HEK293 (cell line): ENCODE data around the gene UBAC2.

Experiments used
- CTCF ChIA-PET: fragments of 350-600 bp; formaldehyde crosslinking; extraction: SDS; loops from one replicate; lab custom pipeline; 2021; ENCODE audit warnings: antibody characterized with exemption; lab: Yijun Ruan, JAX
- POLR2A ChIA-PET: fragments of 300-600 bp; formaldehyde crosslinking; extraction: SDS; loops from one replicate; lab custom pipeline; 2020; ENCODE audit warnings: antibody characterized with exemption, inconsistent platforms; lab: Yijun Ruan, JAX
- H3K27ac ChIP-seq: fragments of 200-500 bp; sonication (Bioruptor generic); 2 replicates; pipeline ENCODE4 v1.5.1; 2014; ENCODE audit warnings: low read depth, low read length, control low read depth, inconsistent platforms; ENCODE audit errors: extremely low read depth
- H3K36me3 ChIP-seq, 2 experiments: fragments of 200-500 bp in 1 of 2; sonication (Bioruptor generic) in 1 of 2; 1 replicate in 1 of 2; 2 replicates in 1 of 2; pipeline ENCODE4 v1.5.1; 2014 to 2017; ENCODE audit warnings: inconsistent platforms in 2 of 2, low read length in 2 of 2; ENCODE audit not compliant: control insufficient read depth in 2 of 2, insufficient read depth in 1 of 2
- H3K4me1 ChIP-seq: fragments of 200-500 bp; sonication (Bioruptor generic); 2 replicates; pipeline ENCODE4 v1.5.1; 2014; ENCODE audit warnings: mild to moderate bottlenecking, low read length, inconsistent platforms; ENCODE audit not compliant: control insufficient read depth, insufficient read depth
- H3K4me3 ChIP-seq: 2 replicates; pipeline ENCODE4 v1.5.1; 2011; ENCODE audit warnings: low read depth, mild to moderate bottlenecking, control low read depth, low read length, moderate library complexity
- H3K9me3 ChIP-seq: fragments of 200-500 bp; sonication (Bioruptor generic); 2 replicates; pipeline ENCODE4 v1.5.1; 2014; ENCODE audit warnings: low read depth, low read length, inconsistent platforms; ENCODE audit not compliant: control insufficient read depth, insufficient read depth
- AEBP2 ChIP-seq: fragments of 450-650 bp; formaldehyde crosslinking; IDR thresholded peaks from 2 replicates; pipeline ENCODE4 v1.5.1; 2016; ENCODE audit warnings: missing biosample characterization, missing genetic modification characterization, borderline replicate concordance
- SCRT1 ChIP-seq: fragments of 450-650 bp; formaldehyde crosslinking; IDR thresholded peaks from 2 replicates; pipeline ENCODE4 v1.5.1; 2016; ENCODE audit warnings: missing biosample characterization, missing genetic modification characterization, borderline replicate concordance
- ZFHX2 ChIP-seq: fragments of 450-650 bp; formaldehyde crosslinking; conservative IDR thresholded peaks from 2 replicates; pipeline ENCODE4 v1.5.1; 2016; ENCODE audit warnings: missing biosample characterization, missing genetic modification characterization
- ZFP3 ChIP-seq: fragments of 450-650 bp; formaldehyde crosslinking; IDR thresholded peaks from 2 replicates; pipeline ENCODE4 v1.5.1; 2016; ENCODE audit warnings: low read depth, missing biosample characterization, missing genetic modification characterization
- ZNF138 ChIP-seq: fragments of 450-650 bp; formaldehyde crosslinking; IDR thresholded peaks from 2 replicates; pipeline ENCODE4 v1.5.1; 2016; ENCODE audit warnings: missing biosample characterization, missing genetic modification characterization, borderline replicate concordance
- ZNF140 ChIP-seq: fragments of 450-650 bp; formaldehyde crosslinking; IDR thresholded peaks from 2 replicates; pipeline ENCODE4 v1.5.1; 2016; ENCODE audit warnings: missing biosample characterization, missing genetic modification characterization
- ZNF146 ChIP-seq: fragments of 450-650 bp; formaldehyde crosslinking; IDR thresholded peaks from 2 replicates; pipeline ENCODE4 v1.5.1; 2016; ENCODE audit warnings: missing biosample characterization, missing genetic modification characterization
- ZNF350 ChIP-seq: fragments of 450-650 bp; formaldehyde crosslinking; IDR thresholded peaks from 2 replicates; pipeline ENCODE4 v1.5.0; 2017; ENCODE audit warnings: missing biosample characterization, mild to moderate bottlenecking, missing genetic modification characterization
- ZNF394 ChIP-seq: fragments of 450-650 bp; formaldehyde crosslinking; IDR thresholded peaks from 2 replicates; pipeline ENCODE4 v1.5.1; 2016; ENCODE audit warnings: missing biosample characterization, missing genetic modification characterization, mild to moderate bottlenecking, moderate library complexity, borderline replicate concordance
- ZNF558 ChIP-seq: fragments of 450-650 bp; formaldehyde crosslinking; IDR thresholded peaks from 2 replicates; pipeline ENCODE4 v1.5.1; 2016; ENCODE audit warnings: missing biosample characterization, missing genetic modification characterization
- ZNF561 ChIP-seq: fragments of 450-650 bp; IDR thresholded peaks from 2 replicates; pipeline ENCODE4 v1.5.1; 2018; ENCODE audit warnings: missing biosample characterization, missing genetic modification characterization, borderline replicate concordance
- ZNF580 ChIP-seq: fragments of 450-650 bp; formaldehyde crosslinking; IDR thresholded peaks from 2 replicates; pipeline ENCODE4 v1.5.1; 2016; ENCODE audit warnings: missing biosample characterization, missing genetic modification characterization
- ZNF624 ChIP-seq: fragments of 450-650 bp; formaldehyde crosslinking; IDR thresholded peaks from 2 replicates; pipeline ENCODE4 v1.5.1; 2017; ENCODE audit warnings: missing biosample characterization, missing genetic modification characterization
- ZNF645 ChIP-seq: fragments of 450-650 bp; formaldehyde crosslinking; IDR thresholded peaks from 2 replicates; pipeline ENCODE4; 2016; ENCODE audit warnings: missing biosample characterization, missing genetic modification characterization
- ZNF660 ChIP-seq: fragments of 450-650 bp; IDR thresholded peaks from 2 replicates; pipeline ENCODE4 v1.5.1; 2018; ENCODE audit warnings: missing biosample characterization, mild to moderate bottlenecking, missing genetic modification characterization
- ZNF677 ChIP-seq: fragments of 450-650 bp; IDR thresholded peaks from 2 replicates; pipeline ENCODE4 v1.5.0; 2018; ENCODE audit warnings: missing biosample characterization, mild to moderate bottlenecking, missing genetic modification characterization, moderate library complexity
- ZNF776 ChIP-seq: fragments of 450-650 bp; formaldehyde crosslinking; IDR thresholded peaks from 2 replicates; pipeline ENCODE4 v1.5.0; 2017; ENCODE audit warnings: missing biosample characterization, missing genetic modification characterization, borderline replicate concordance
- ZNF791 ChIP-seq: fragments of 450-650 bp; formaldehyde crosslinking; IDR thresholded peaks from 2 replicates; pipeline ENCODE4 v1.5.1; 2016; ENCODE audit warnings: missing biosample characterization, missing genetic modification characterization
- ZSCAN18 ChIP-seq: fragments of 450-650 bp; formaldehyde crosslinking; IDR thresholded peaks from 2 replicates; pipeline ENCODE4 v1.5.1; 2016; ENCODE audit warnings: missing biosample characterization, missing genetic modification characterization

Gene UBAC2

DNA sequence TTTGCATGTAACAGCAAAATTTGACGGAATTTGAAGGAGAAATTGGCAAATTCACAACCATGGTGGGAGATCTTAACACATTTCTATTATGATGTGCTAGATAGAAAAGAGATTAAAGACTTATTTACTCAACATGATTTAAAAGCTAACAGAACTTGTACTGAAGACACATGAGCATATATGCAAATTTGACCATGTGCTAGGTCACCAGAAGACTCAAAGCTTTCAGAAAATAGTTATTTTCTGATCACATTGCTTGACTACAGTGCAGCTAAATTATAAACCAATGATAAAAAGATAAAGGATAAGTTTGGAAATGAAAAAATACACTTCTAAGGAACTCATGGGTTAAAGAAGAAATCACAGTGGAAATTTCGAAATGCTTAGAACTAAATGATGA, 97.4 kb downstream of the UBAC2 start:
- H3K9me3 ChIP-seq, result no peaks in the 10 kb centered on the region
- ChIA-PET POLR2A (no interaction called here), CTCF (interaction anchor here (0.6 kb wide), 1 partner anchor 1432 kb away, joined by 4 read pairs; no protein-coding TSS in a partner anchor)
- H3K27ac ChIP-seq, result no peak overlapping the region
- TF ChIP-seq ZNF350 (tag by site-specific recombination) (no peak), ZNF791 (tag by site-specific recombination) (no peak), ZNF677 (tag by site-specific recombination) (no peak), ZNF146 (tag by site-specific recombination) (no peak), ZNF138 (tag by site-specific recombination) (no peak), SCRT1 (tag by site-specific recombination) (no peak), ZSCAN18 (tag by site-specific recombination) (no peak), ZNF624 (tag by site-specific recombination) (no peak), ZNF660 (no peak), ZFHX2 (tag by site-specific recombination) (no peak), ZNF580 (tag by site-specific recombination) (no peak), ZNF394 (tag by site-specific recombination) (no peak), ZNF776 (tag by site-specific recombination) (no peak), ZFP3 (tag by site-specific recombination) (no peak), ZNF645 (tag by site-specific recombination) (no peak), ZNF561 (no peak), AEBP2 (tag by site-specific recombination) (no peak), ZNF558 (tag by site-specific recombination) (no peak)
- no peak overlapping the region for H3K4me3 ChIP-seq
- H3K4me1 ChIP-seq, result no peaks in the 10 kb centered on the region
- no peaks in the 10 kb centered on the region for H3K36me3 ChIP-seq

GRCh38 chr13:99299256-99299919, 98.7 kb downstream of the UBAC2 start:
- Histone ChIP-seq H3K4me3 (no peak overlapping the region), H3K36me3 (no peaks in the 10 kb centered on the region), H3K27ac (no peak overlapping the region), H3K4me1 (no peaks in the 10 kb centered on the region), H3K9me3 (no peaks in the 10 kb centered on the region)
- ChIA-PET POLR2A (no interaction called here), CTCF (interaction anchor here (0.6 to 1.0 kb wide), 2 partner anchors 123 to 143 kb away, joined by 3 to 4 read pairs; no protein-coding TSS in a partner anchor)
- TF ChIP-seq ZNF140 (tag by site-specific recombination) (no peak), ZNF350 (tag by site-specific recombination) (no peak)
- TF ChIP-seq, all 188 proteins: peak for 0
